Lower leg skin (tissue), 4 donors: ENCODE results near the gene C11orf16. TPM values are rescaled to one million over a fixed set of nuclear protein-coding genes. Genes with fewer than 3 reads are reported as not detected.

Experiments used
- DNase-seq, 2 donors: peaks; one replicate each; pipeline ENCODE4 v3.0.0-alpha.2; 2019; ENCODE audit warnings: low spot score in 2 of 2
- H3K4me3 ChIP-seq: fragments of 200-600 bp; sonication (generic); 2 replicates; pipeline ENCODE4 v1.5.1; 2017; ENCODE audit warnings: mild to moderate bottlenecking, low read depth; ENCODE audit not compliant: poor library complexity, severe bottlenecking
- POLR2A ChIP-seq, 2 donors: fragments of 450-650 bp; IDR thresholded peaks; one replicate each; pipeline ENCODE4 v1.6.1; 2016 to 2017; ENCODE audit warnings: antibody characterized with exemption in 2 of 2, mild to moderate bottlenecking in 1 of 2, moderate library complexity in 1 of 2
- WGBS, 2 donors: methylation state at CpG; one replicate each; pipeline ENCODE4 v1.1.5; 2018; 5-methylcytosine and 5-hydroxymethylcytosine counted together
- intact Hi-C: fragments of 100-400 bp; cut with DNase I; formaldehyde crosslinking; loops from one replicate; pipeline ENCODE4 v1.15.0; 2023; ENCODE audit warnings: low total_unique reads
- total RNA-seq, 4 donors: library from RNA; depleted of rRNA; stranded (reverse); fragments of >200 nt; gene quantifications; one replicate each; pipeline ENCODE4 v1.1.0, GENCODE V29; 2016
- TF ChIP-seq, protein P1 (sequence below), 3 donors: fragments of 450-650 bp; IDR thresholded peaks; one replicate each; pipeline ENCODE4 v1.5.1; 2016; ENCODE audit warnings: antibody characterized with exemption in 3 of 3, mild to moderate bottlenecking in 3 of 3, moderate library complexity in 2 of 3

The C11orf16 gene
- total RNA-seq, 4 donors from 2014 or later = not detected

DNA sequence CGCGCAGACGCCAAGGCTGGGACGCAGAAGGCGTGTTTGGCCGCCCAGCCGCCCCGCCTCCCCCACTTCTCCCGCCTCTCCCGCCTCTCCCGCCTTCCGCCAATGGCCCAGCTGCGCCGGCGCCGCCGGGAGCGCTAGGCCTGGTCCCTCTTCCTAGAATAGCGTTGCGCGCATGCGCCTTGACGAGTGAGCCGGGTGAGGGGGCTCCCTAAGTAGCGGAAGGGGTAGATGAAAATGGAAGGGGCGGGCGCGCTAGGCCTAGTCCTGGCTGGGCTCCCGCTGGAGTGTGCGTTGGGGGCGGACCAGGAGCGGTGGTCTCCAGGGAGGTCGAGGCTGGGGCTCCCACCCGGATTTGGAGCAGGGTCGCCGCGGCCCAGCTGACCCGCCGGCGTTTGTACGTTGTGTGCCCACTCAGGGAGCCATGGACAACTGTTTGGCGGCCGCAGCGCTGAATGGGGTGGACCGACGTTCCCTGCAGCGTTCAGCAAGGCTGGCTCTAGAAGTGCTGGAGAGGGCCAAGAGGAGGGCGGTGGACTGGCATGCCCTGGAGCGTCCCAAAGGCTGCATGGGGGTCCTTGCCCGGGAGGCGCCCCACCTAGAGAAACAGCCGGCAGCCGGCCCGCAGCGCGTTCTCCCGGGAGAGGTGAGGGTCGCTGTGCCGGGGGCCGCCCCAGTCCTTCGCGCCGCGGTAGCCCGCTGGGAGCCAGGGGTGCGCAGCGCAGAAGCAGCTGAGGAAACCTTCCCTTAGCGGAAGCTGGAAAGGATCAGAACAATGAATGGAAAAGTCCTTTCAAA is 21.5 kb downstream of the C11orf16 start, which contains the start of gene AKIP1:
TSS of gene AKIP1 (plus strand) at position 161 of the 795 bp plus-strand sequence. CDS start at position 422, 261 bp downstream.
- WGBS, 2 donors = 0 to 1% methylated on average over 60 to 61 of the region's 68 CpGs
- DNase-seq = peak; percentile 91 to 98
- intact Hi-C loops = no loop called here
- H3K4me3 ChIP-seq = peak within 1 kb of the TSS; percentile 71
- TF ChIP-seq, protein P1, sequence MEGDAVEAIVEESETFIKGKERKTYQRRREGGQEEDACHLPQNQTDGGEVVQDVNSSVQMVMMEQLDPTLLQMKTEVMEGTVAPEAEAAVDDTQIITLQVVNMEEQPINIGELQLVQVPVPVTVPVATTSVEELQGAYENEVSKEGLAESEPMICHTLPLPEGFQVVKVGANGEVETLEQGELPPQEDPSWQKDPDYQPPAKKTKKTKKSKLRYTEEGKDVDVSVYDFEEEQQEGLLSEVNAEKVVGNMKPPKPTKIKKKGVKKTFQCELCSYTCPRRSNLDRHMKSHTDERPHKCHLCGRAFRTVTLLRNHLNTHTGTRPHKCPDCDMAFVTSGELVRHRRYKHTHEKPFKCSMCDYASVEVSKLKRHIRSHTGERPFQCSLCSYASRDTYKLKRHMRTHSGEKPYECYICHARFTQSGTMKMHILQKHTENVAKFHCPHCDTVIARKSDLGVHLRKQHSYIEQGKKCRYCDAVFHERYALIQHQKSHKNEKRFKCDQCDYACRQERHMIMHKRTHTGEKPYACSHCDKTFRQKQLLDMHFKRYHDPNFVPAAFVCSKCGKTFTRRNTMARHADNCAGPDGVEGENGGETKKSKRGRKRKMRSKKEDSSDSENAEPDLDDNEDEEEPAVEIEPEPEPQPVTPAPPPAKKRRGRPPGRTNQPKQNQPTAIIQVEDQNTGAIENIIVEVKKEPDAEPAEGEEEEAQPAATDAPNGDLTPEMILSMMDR (IDR thresholded peaks at IDR 0.05) = no peak
- no peak for TF ChIP-seq POLR2A (IDR thresholded peaks at IDR 0.05)

DNA sequence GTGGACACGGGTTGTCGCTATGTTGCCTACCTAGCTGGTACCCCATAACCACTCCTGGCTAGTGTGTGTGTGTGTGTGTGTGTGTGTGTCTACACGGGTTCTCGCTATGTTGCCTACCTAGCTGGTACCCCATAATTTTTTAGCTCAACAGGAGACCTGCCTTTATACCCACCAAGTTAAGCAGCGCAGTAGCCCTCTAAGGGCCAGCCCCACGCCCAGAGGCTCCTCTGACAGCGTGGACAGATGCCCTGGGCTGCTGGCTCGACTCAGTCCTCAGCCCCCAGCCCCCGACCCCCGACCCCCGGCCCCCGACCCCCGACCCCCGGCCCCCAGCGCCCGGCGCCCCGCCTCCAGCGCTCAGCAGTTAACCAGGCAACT is 22.1 kb downstream of the C11orf16 start:
- peak overlapping the region; percentile 11 for H3K4me3 ChIP-seq
- intact Hi-C loops = no loop called here
- WGBS, 2 donors = 0 to 3% methylated on average over 4 to 6 of the region's 19 CpGs
- no peak for TF ChIP-seq POLR2A (IDR thresholded peaks at IDR 0.05)
- TF ChIP-seq, protein P1 (IDR thresholded peaks at IDR 0.05) = no peak
- DNase-seq = no peak

DNA sequence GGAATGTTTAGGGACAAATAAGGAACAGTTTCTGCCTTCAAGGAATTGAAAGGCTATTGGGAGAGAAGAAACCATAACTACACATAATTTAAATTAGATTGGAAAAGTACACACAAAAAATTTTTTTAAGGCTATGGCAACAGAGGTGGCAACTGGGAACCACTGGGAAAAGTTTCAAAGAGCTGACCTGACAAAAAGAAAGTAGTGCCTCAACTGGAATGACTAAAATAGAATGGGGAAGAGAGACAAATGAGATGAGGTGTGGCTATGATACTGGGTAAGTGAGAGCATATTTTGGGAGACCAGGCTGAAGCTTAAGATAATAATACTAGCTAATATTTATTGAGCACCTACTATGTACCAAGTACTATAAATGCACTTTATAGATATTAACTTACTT is 24.6 kb downstream of the C11orf16 start:
- TF ChIP-seq POLR2A (IDR thresholded peaks at IDR 0.05) = no peak
- TF ChIP-seq, protein P1 (IDR thresholded peaks at IDR 0.05) = no peak
- no peak for DNase-seq
- no peak overlapping the region for H3K4me3 ChIP-seq
- intact Hi-C loops = no loop called here

DNA sequence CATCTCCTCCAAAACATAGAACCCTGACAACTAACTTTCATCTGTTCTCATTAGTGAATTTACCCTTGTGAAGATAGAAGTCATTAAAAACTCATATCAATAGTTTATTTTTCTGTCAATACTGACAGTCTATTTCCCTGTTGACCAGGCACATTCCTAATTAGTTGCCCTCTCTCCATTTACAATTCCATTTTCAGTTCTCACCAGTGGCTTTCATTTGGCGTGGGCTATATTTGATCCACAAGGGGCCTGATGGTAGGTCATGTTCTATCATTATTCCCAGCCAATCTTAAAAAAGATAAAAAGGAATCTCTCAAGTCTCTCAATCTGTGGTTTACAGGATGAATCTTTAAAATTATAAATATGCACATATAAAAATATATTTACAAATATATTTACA is 25.6 kb downstream of the C11orf16 start:
- WGBS, 2 donors = 80 to 93% methylated on average over 1 of the region's 1 CpG
- intact Hi-C loops = no loop called here
- TF ChIP-seq POLR2A (IDR thresholded peaks at IDR 0.05) = no peak
- TF ChIP-seq, protein P1 (IDR thresholded peaks at IDR 0.05) = no peak

DNA sequence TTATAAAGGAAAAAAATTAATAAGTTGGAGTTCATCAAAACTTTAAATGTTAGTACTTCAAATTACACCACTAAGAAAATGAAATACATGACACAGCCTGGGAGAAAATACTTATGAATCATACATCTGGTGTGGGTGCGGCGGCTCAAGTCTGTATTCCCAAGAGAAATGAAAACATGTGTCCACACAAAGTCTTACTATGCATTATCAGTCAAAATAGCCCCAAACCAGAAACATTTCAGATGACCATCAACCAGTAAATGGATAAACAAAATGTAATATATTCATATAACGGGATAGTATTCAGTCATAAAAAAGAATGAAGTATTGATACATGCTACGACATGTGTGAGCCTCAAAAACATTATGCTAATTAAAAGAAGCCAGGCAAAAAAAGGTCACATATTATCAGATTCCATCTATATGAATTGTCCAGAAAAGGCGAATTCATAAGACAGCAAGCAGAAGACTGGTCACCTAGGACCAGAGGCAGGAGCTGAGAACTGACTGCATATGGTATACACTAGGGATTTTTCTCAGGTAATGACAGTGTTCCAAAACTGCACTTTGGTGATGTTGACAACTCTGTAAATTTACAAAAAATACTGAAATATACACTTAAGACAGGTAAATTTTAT is 27.1 kb downstream of the C11orf16 start:
- no peak for DNase-seq
- WGBS, 2 donors = 34 to 37% methylated on average over 5 of the region's 5 CpGs
- intact Hi-C loops = no loop called here
- no peak overlapping the region for H3K4me3 ChIP-seq
- no peak for TF ChIP-seq POLR2A (IDR thresholded peaks at IDR 0.05)
- TF ChIP-seq, protein P1 (IDR thresholded peaks at IDR 0.05) = no peak

More for the DNA sequence above, 25.6 kb downstream of the C11orf16 start:
- DNase-seq = no peak
- no peak overlapping the region for H3K4me3 ChIP-seq
